WERI-Rb-1 (cell line): ENCODE measurements around the gene IGF1R.

Experiments
- DNase-seq: peaks from one replicate; pipeline ENCODE4 v3.0.0-alpha.2; 2020
- H3K27ac ChIP-seq: fragments of 250-450 bp; sonication (Bioruptor Pico); 2 replicates; pipeline ENCODE4 v1.5.1; 2020; ENCODE audit warnings: mild to moderate bottlenecking, moderate library complexity
- H3K27me3 ChIP-seq: fragments of 250-450 bp; sonication (Bioruptor Pico); 2 replicates; pipeline ENCODE4 v1.5.1; 2021; ENCODE audit warnings: mild to moderate bottlenecking, low read depth, moderate library complexity; ENCODE audit not compliant: insufficient read depth, severe bottlenecking
- H3K36me3 ChIP-seq: fragments of 250-450 bp; sonication (Bioruptor Pico); 2 replicates; pipeline ENCODE4 v1.5.1; 2020; ENCODE audit warnings: mild to moderate bottlenecking, moderate library complexity
- H3K4me3 ChIP-seq: 2 replicates; pipeline ENCODE4 v1.5.1; 2011; ENCODE audit warnings: low read depth, mild to moderate bottlenecking, control low read depth, low read length
- H3K9me3 ChIP-seq: fragments of 250-450 bp; sonication (Bioruptor Pico); 2 replicates; pipeline ENCODE4 v1.5.1; 2021; ENCODE audit warnings: mild to moderate bottlenecking, moderate library complexity; ENCODE audit not compliant: severe bottlenecking
- CTCF ChIP-seq: IDR thresholded peaks from 2 replicates; pipeline ENCODE4 v1.5.1; 2011; ENCODE audit warnings: low read depth, mild to moderate bottlenecking, control low read depth, inconsistent platforms, low read length

The IGF1R gene

GRCh38 chr15:98737721-98738120, 89.4 kb downstream of the IGF1R start:
- no peak for TF ChIP-seq CTCF
- H3K36me3 ChIP-seq, result no peaks in the 10 kb centered on the region
- H3K27me3 ChIP-seq, result no peaks in the 10 kb centered on the region
- no peak overlapping the region for H3K4me3 ChIP-seq
- no peak for DNase-seq
- no peak overlapping the region for H3K27ac ChIP-seq
- no peaks in the 10 kb centered on the region for H3K9me3 ChIP-seq

DNA sequence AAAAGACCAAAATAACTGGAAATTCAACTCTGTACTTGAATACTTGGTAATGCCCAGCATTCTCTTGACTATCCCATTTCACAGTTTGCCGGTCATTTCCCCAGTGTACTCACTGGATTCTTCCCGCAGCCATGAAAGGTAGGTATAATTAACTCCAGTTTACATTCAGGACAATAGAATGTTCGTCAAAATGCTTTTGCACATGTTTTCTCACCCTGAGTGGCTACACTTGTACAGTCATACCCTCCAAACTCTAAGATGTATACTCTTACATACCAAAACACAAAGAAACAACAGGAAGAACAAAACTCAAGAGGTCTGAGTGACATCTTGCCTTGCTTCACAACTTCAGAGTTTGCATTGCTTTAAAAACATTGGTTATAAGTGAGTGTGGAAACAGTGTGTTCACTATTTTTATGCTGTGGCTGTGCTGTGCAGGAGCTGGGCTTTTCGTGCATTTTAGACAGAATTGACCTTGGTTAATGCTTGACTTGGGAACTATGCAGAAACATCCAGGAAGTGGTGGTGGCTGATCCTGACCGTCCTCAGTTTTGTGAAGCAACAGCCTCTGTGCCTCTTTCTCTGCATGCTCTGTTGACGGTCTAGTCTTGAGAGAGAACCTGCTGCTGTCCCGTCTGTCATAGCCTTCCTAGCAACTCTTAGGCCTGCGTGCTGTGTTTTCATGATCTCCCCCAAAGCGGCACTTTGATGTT, 90.5 kb downstream of the IGF1R start:
- Histone ChIP-seq H3K27me3 (no peaks in the 10 kb centered on the region), H3K9me3 (no peaks in the 10 kb centered on the region), H3K4me3 (no peak overlapping the region), H3K36me3 (no peaks in the 10 kb centered on the region), H3K27ac (no peak overlapping the region)
- DNase-seq, result no peak
- TF ChIP-seq CTCF, result no peak

GRCh38 chr15:98740295-98740694, 92.0 kb downstream of the IGF1R start:
- DNase-seq, result no peak
- no peak overlapping the region for H3K4me3 ChIP-seq
- H3K9me3 ChIP-seq, result no peaks in the 10 kb centered on the region
- H3K27me3 ChIP-seq, result no peaks in the 10 kb centered on the region
- H3K27ac ChIP-seq, result no peak overlapping the region
- TF ChIP-seq CTCF, result no peak
- no peaks in the 10 kb centered on the region for H3K36me3 ChIP-seq

DNA sequence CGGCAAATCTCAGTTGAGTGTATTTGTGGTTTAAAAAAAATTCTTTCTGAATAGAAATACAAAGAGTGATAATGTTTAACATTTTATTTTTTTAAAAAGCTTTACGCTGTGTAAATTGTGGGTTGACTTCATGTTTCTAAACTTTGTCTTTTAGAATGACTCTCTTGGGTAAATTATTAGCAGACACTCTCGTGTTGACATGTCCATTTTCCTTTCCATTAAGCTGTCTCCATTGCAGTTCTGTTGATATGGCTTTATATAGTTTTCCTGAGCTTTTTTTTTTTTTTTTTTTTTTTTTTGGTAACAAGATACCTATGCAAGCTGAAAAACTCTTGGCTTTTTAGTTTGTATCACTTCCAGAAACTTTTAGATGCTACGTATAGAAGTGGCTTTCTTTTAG, 92.6 kb downstream of the IGF1R start:
- H3K27ac ChIP-seq, result no peak overlapping the region
- H3K9me3 ChIP-seq, result no peaks in the 10 kb centered on the region
- DNase-seq, result no peak
- TF ChIP-seq CTCF, result no peak
- no peaks in the 10 kb centered on the region for H3K36me3 ChIP-seq
- no peaks in the 10 kb centered on the region for H3K27me3 ChIP-seq
- H3K4me3 ChIP-seq, result no peak overlapping the region

DNA sequence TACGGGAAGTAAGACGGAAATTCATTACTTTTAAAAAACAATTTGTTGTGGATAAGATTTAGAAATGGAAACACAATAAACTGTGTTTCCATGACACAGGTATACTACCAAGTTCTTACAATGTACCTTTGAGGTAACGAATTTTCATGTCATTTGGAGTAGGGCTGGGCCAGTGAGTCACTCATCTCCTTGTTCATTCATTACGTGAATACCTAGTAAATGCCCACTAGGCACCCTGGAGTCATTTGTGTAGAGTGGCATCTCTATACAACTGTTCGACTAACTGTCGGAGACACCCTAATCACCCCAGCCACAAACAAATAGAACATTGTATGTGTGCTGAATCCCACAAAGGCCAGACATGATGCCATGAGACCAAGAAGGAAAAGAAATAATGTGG, 94.8 kb downstream of the IGF1R start:
- Histone ChIP-seq H3K9me3 (no peaks in the 10 kb centered on the region), H3K27me3 (no peaks in the 10 kb centered on the region), H3K4me3 (no peak overlapping the region), H3K36me3 (no peaks in the 10 kb centered on the region), H3K27ac (peak overlapping the region; percentile 80; the same call in 1 of the 2 replicates)
- DNase-seq, result no peak
- no peak for TF ChIP-seq CTCF

- Histone ChIP-seq H3K27me3 (no peaks in the 10 kb centered on the region), H3K36me3 (no peaks in the 10 kb centered on the region), H3K4me3 (no peak overlapping the region; the same call in 1 of the 2 replicates), H3K27ac (peak overlapping the region; percentile 80), H3K9me3 (no peaks in the 10 kb centered on the region)
- no peak for TF ChIP-seq CTCF
- peak; percentile 69 for DNase-seq
Observed at GRCh38 chr15:98744506-98744905, 96.2 kb downstream of the IGF1R start.
